Stimulated activated CD4-positive, alpha-beta T cell treated with anti-CD3 and anti-CD28 coated beads, Interleukin-2, amount 100 ng/mL, for 48 hours (primary cell): ENCODE results near the gene DSG1.
"Not testable (repeated sequence)": the region's sequence is repeated elsewhere in the genome, so short reads cannot be mapped to it uniquely, and the experiment has no call there.

Source experiments
- DNase-seq, 2 donors: peaks; one replicate each; pipeline ENCODE4 v3.0.0-alpha.2; 2020

DSG1 gene

GRCh38 chr18:31317860-31318259 is at the start of gene DSG1:
Gene DSG1, plus strand, starts transcription at chr18:31318160. Its CDS starts 141 bp downstream, at chr18:31318301.
- DNase-seq: no peak

GRCh38 chr18:31268985-31269406 is 49.0 kb upstream of the DSG1 start:
- no peak for DNase-seq

- no peak for DNase-seq
Measured at GRCh38 chr18:31269566-31269965, 48.4 kb upstream of the DSG1 start.

GRCh38 chr18:31270578-31270977 is 47.4 kb upstream of the DSG1 start:
- no peak for DNase-seq

- no peak for DNase-seq
Measured at GRCh38 chr18:31273812-31274527, 44.0 kb upstream of the DSG1 start.

- DNase-seq: no peak
Measured at GRCh38 chr18:31274931-31275330, 43.0 kb upstream of the DSG1 start.

- DNase-seq: no peak
Measured at GRCh38 chr18:31275722-31276463, 42.1 kb upstream of the DSG1 start.

- no peak for DNase-seq
Measured at GRCh38 chr18:31278609-31279071, 39.3 kb upstream of the DSG1 start.

- DNase-seq: no peak
Measured at GRCh38 chr18:31280502-31280901, 37.5 kb upstream of the DSG1 start.

- DNase-seq: no peak
Measured at GRCh38 chr18:31281437-31281836, 36.5 kb upstream of the DSG1 start.

GRCh38 chr18:31289446-31289845 is 28.5 kb upstream of the DSG1 start:
- DNase-seq: not testable (repeated sequence)

- no peak for DNase-seq
Measured at GRCh38 chr18:31291688-31292087, 26.3 kb upstream of the DSG1 start.

- DNase-seq: no peak
Measured at GRCh38 chr18:31294199-31294747, 23.7 kb upstream of the DSG1 start.

- no peak for DNase-seq
Measured at GRCh38 chr18:31297248-31297647, 20.7 kb upstream of the DSG1 start.

GRCh38 chr18:31301201-31301655 is 16.7 kb upstream of the DSG1 start:
- DNase-seq: no peak

GRCh38 chr18:31302991-31303390 is 15.0 kb upstream of the DSG1 start:
- no peak for DNase-seq

- no peak for DNase-seq
Measured at GRCh38 chr18:31303771-31304170, 14.2 kb upstream of the DSG1 start.

GRCh38 chr18:31309115-31309514 is 8.8 kb upstream of the DSG1 start:
- DNase-seq: no peak

- no peak for DNase-seq
Measured at GRCh38 chr18:31316974-31317373, 986 bp upstream of the DSG1 start.

- no peak for DNase-seq
Measured at GRCh38 chr18:31321719-31322118, 3.8 kb downstream of the DSG1 start.

- no peak for DNase-seq
Measured at GRCh38 chr18:31325051-31325450, 7.1 kb downstream of the DSG1 start.

GRCh38 chr18:31329787-31330438 is 12.0 kb downstream of the DSG1 start:
- DNase-seq: no peak

- DNase-seq: no peak
Measured at GRCh38 chr18:31343454-31343853, 25.5 kb downstream of the DSG1 start.
